ENCODE measurements around the gene MYBPH.
A peak's percentile ranks its signal among the peaks of the same experiment; 100 is the strongest.

The MYBPH gene

GRCh38 chr1:203158960-203159665 is 16.5 kb downstream of the MYBPH start:
- no peak overlapping the region for H2BK5ac ChIP-seq (ENCODE audit: low read length)
- no peak overlapping the region for H3K27ac ChIP-seq (replicated peaks; ENCODE audit: low read length)
- peak overlapping the region; percentile 55 for H3K18ac ChIP-seq (ENCODE audit: low read length)
- H2AK5ac ChIP-seq (ENCODE audit: low read depth, low read length): peak overlapping the region; percentile 62
- no peak overlapping the region for H2BK12ac ChIP-seq (ENCODE audit: low read length)
- no peak overlapping the region for H3K4me3 ChIP-seq (ENCODE audit: low read length in 2 of 2)
- H3K14ac ChIP-seq (ENCODE audit: low read length): no peak overlapping the region
- H3K9ac ChIP-seq (ENCODE audit: low read depth, low read length, poor library complexity): no peak overlapping the region
- H2AFZ ChIP-seq (ENCODE audit: low read length): no peak overlapping the region
- H2BK15ac ChIP-seq (ENCODE audit: low read length): peak overlapping the region; percentile 31
- no peak for DNase-seq (ENCODE audit: low spot score)
- no peaks in the 10 kb centered on the region for H3K79me1 ChIP-seq (ENCODE audit: low read depth, low read length)
- H3K4me2 ChIP-seq (ENCODE audit: insufficient read depth, low read length, poor library complexity, severe bottlenecking): no peak overlapping the region
- no peaks in the 10 kb centered on the region for H3K36me3 ChIP-seq (replicated peaks in 1 of 2; ENCODE audit: control insufficient read depth in 2 of 2, insufficient read depth in 2 of 2, low read length in 2 of 2)
- H4K91ac ChIP-seq (ENCODE audit: low read depth, low read length, poor library complexity): no peak overlapping the region
- H3K4ac ChIP-seq (ENCODE audit: low read length): no peak overlapping the region
- peaks cover 0 to 11% of the 10 kb centered on the region in 2 donors for H3K4me1 ChIP-seq (ENCODE audit: control insufficient read depth in 2 of 2, insufficient read depth in 1 of 2, low read depth in 1 of 2, low read length in 2 of 2)
- H3K23ac ChIP-seq (ENCODE audit: low read depth, low read length, poor library complexity): no peak overlapping the region
- no peaks in the 10 kb centered on the region for H3K27me3 ChIP-seq (ENCODE audit: control insufficient read depth in 3 of 3, insufficient read depth in 3 of 3, low read depth in 1 of 3, low read length in 3 of 3)
- peaks cover 0 to 4% of the 10 kb centered on the region in 2 donors for H3K9me3 ChIP-seq (replicated peaks in 1 of 2; ENCODE audit: control insufficient read depth in 2 of 2, insufficient read depth in 1 of 2, low read depth in 1 of 2, low read length in 2 of 2)
- H2BK120ac ChIP-seq (ENCODE audit: low read depth, low read length): no peak overlapping the region
- WGBS, 2 donors (ENCODE audit: extremely low coverage in 2 of 2, insufficient read length in 2 of 2, insufficient replicate concordance in 1 of 2): no CpG with 5 or more reads among the region's 9 CpGs
- no peak overlapping the region for H4K8ac ChIP-seq (ENCODE audit: low read depth, low read length)

GRCh38 chr1:203158423-203158822 is 17.2 kb downstream of the MYBPH start:
- H3K27ac ChIP-seq (replicated peaks; ENCODE audit: low read length): no peak overlapping the region
- H3K36me3 ChIP-seq (replicated peaks in 1 of 2; ENCODE audit: control insufficient read depth in 2 of 2, insufficient read depth in 2 of 2, low read length in 2 of 2): no peaks in the 10 kb centered on the region
- no peak overlapping the region for H4K91ac ChIP-seq (ENCODE audit: low read depth, low read length, poor library complexity)
- H2BK5ac ChIP-seq (ENCODE audit: low read length): no peak overlapping the region
- no peak overlapping the region for H2AFZ ChIP-seq (ENCODE audit: low read length)
- H3K18ac ChIP-seq (ENCODE audit: low read length): no peak overlapping the region
- no peaks in the 10 kb centered on the region for H3K79me1 ChIP-seq (ENCODE audit: low read depth, low read length)
- H4K8ac ChIP-seq (ENCODE audit: low read depth, low read length): no peak overlapping the region
- H3K4me3 ChIP-seq (ENCODE audit: low read length in 2 of 2): no peak overlapping the region
- H3K9ac ChIP-seq (ENCODE audit: low read depth, low read length, poor library complexity): no peak overlapping the region
- no peaks in the 10 kb centered on the region for H3K27me3 ChIP-seq (ENCODE audit: control insufficient read depth in 3 of 3, insufficient read depth in 3 of 3, low read depth in 1 of 3, low read length in 3 of 3)
- peaks cover 3 to 17% of the 10 kb centered on the region in 2 donors for H3K4me1 ChIP-seq (ENCODE audit: control insufficient read depth in 2 of 2, insufficient read depth in 1 of 2, low read depth in 1 of 2, low read length in 2 of 2)
- H2BK120ac ChIP-seq (ENCODE audit: low read depth, low read length): no peak overlapping the region
- H3K23ac ChIP-seq (ENCODE audit: low read depth, low read length, poor library complexity): no peak overlapping the region
- H2BK12ac ChIP-seq (ENCODE audit: low read length): no peak overlapping the region
- H3K14ac ChIP-seq (ENCODE audit: low read length): no peak overlapping the region
- no CpG with 5 or more reads among the region's 1 CpG for WGBS, 2 donors (ENCODE audit: extremely low coverage in 2 of 2, insufficient read length in 2 of 2, insufficient replicate concordance in 1 of 2)
- no peak overlapping the region for H3K4me2 ChIP-seq (ENCODE audit: insufficient read depth, low read length, poor library complexity, severe bottlenecking)
- no peak overlapping the region for H2AK5ac ChIP-seq (ENCODE audit: low read depth, low read length)
- H2BK15ac ChIP-seq (ENCODE audit: low read length): no peak overlapping the region
- no peak overlapping the region for H3K4ac ChIP-seq (ENCODE audit: low read length)
- DNase-seq (ENCODE audit: low spot score): no peak
- peaks cover 0 to 4% of the 10 kb centered on the region in 2 donors for H3K9me3 ChIP-seq (replicated peaks in 1 of 2; ENCODE audit: control insufficient read depth in 2 of 2, insufficient read depth in 1 of 2, low read depth in 1 of 2, low read length in 2 of 2)

GRCh38 chr1:203156280-203156679 is 19.3 kb downstream of the MYBPH start:
- peaks cover 19 to 35% of the 10 kb centered on the region in 2 donors for H3K4me1 ChIP-seq (ENCODE audit: control insufficient read depth in 2 of 2, insufficient read depth in 1 of 2, low read depth in 1 of 2, low read length in 2 of 2)

GRCh38 chr1:203153989-203154821 is 21.4 kb downstream of the MYBPH start:
- Histone ChIP-seq H2AFZ (ENCODE audit: low read length) (peak overlapping the region; percentile 59), H3K9ac (ENCODE audit: low read depth, low read length, poor library complexity) (no peak overlapping the region), H3K4me2 (ENCODE audit: insufficient read depth, low read length, poor library complexity, severe bottlenecking) (no peak overlapping the region), H4K8ac (ENCODE audit: low read depth, low read length) (no peak overlapping the region), H3K27ac (replicated peaks; ENCODE audit: low read length) (no peak overlapping the region), H3K27me3 (ENCODE audit: control insufficient read depth in 3 of 3, insufficient read depth in 3 of 3, low read depth in 1 of 3, low read length in 3 of 3) (no peaks in the 10 kb centered on the region), H2BK12ac (ENCODE audit: low read length) (peak overlapping the region; percentile 26), H3K23ac (ENCODE audit: low read depth, low read length, poor library complexity) (no peak overlapping the region), H4K91ac (ENCODE audit: low read depth, low read length, poor library complexity) (no peak overlapping the region), H2BK120ac (ENCODE audit: low read depth, low read length) (no peak overlapping the region), H3K18ac (ENCODE audit: low read length) (peak overlapping the region; percentile 86), H2AK5ac (ENCODE audit: low read depth, low read length) (peak overlapping the region; percentile 41), H3K4me1 (ENCODE audit: control insufficient read depth in 2 of 2, insufficient read depth in 1 of 2, low read depth in 1 of 2, low read length in 2 of 2) (peaks cover 19 to 50% of the 10 kb centered on the region in 2 donors), H3K36me3 (replicated peaks in 1 of 2; ENCODE audit: control insufficient read depth in 2 of 2, insufficient read depth in 2 of 2, low read length in 2 of 2) (no peaks in the 10 kb centered on the region), H2BK5ac (ENCODE audit: low read length) (no peak overlapping the region), H3K14ac (ENCODE audit: low read length) (no peak overlapping the region), H3K4me3 (ENCODE audit: low read length in 2 of 2) (no peak overlapping the region), H3K79me1 (ENCODE audit: low read depth, low read length) (no peaks in the 10 kb centered on the region), H3K9me3 (replicated peaks in 1 of 2; ENCODE audit: control insufficient read depth in 2 of 2, insufficient read depth in 1 of 2, low read depth in 1 of 2, low read length in 2 of 2) (peaks cover 0 to 4% of the 10 kb centered on the region in 2 donors), H3K4ac (ENCODE audit: low read length) (no peak overlapping the region), H2BK15ac (ENCODE audit: low read length) (peak overlapping the region; percentile 41)
- WGBS, 2 donors (ENCODE audit: extremely low coverage in 2 of 2, insufficient read length in 2 of 2, insufficient replicate concordance in 1 of 2): no CpG with 5 or more reads among the region's 13 CpGs
- no peak for DNase-seq (ENCODE audit: low spot score)

More at GRCh38 chr1:203156280-203156679, 19.3 kb downstream of the MYBPH start:
- no peak overlapping the region for H2BK12ac ChIP-seq (ENCODE audit: low read length)
- no peak overlapping the region for H2AFZ ChIP-seq (ENCODE audit: low read length)
- H3K79me1 ChIP-seq (ENCODE audit: low read depth, low read length): no peaks in the 10 kb centered on the region
- H2BK120ac ChIP-seq (ENCODE audit: low read depth, low read length): no peak overlapping the region
- no peak for DNase-seq (ENCODE audit: low spot score)
- no peak overlapping the region for H3K23ac ChIP-seq (ENCODE audit: low read depth, low read length, poor library complexity)
- H3K9me3 ChIP-seq (replicated peaks in 1 of 2; ENCODE audit: control insufficient read depth in 2 of 2, insufficient read depth in 1 of 2, low read depth in 1 of 2, low read length in 2 of 2): peaks cover 0 to 4% of the 10 kb centered on the region in 2 donors
- no peak overlapping the region for H2BK15ac ChIP-seq (ENCODE audit: low read length)
- H3K27ac ChIP-seq (replicated peaks; ENCODE audit: low read length): no peak overlapping the region
- no peak overlapping the region for H2AK5ac ChIP-seq (ENCODE audit: low read depth, low read length)
- H3K18ac ChIP-seq (ENCODE audit: low read length): no peak overlapping the region
- H3K9ac ChIP-seq (ENCODE audit: low read depth, low read length, poor library complexity): no peak overlapping the region
- H3K27me3 ChIP-seq (ENCODE audit: control insufficient read depth in 3 of 3, insufficient read depth in 3 of 3, low read depth in 1 of 3, low read length in 3 of 3): no peaks in the 10 kb centered on the region
- no peak overlapping the region for H4K8ac ChIP-seq (ENCODE audit: low read depth, low read length)
- H3K4me2 ChIP-seq (ENCODE audit: insufficient read depth, low read length, poor library complexity, severe bottlenecking): no peak overlapping the region
- H2BK5ac ChIP-seq (ENCODE audit: low read length): no peak overlapping the region
- no peak overlapping the region for H3K14ac ChIP-seq (ENCODE audit: low read length)
- no peak overlapping the region for H3K4ac ChIP-seq (ENCODE audit: low read length)
- WGBS, 2 donors (ENCODE audit: extremely low coverage in 2 of 2, insufficient read length in 2 of 2, insufficient replicate concordance in 1 of 2): no CpG with 5 or more reads among the region's 1 CpG
- H4K91ac ChIP-seq (ENCODE audit: low read depth, low read length, poor library complexity): no peak overlapping the region
- no peaks in the 10 kb centered on the region for H3K36me3 ChIP-seq (replicated peaks in 1 of 2; ENCODE audit: control insufficient read depth in 2 of 2, insufficient read depth in 2 of 2, low read length in 2 of 2)
- no peak overlapping the region for H3K4me3 ChIP-seq (ENCODE audit: low read length in 2 of 2)

Measured in neuronal stem cell (in vitro differentiated cells).